Erythroblast (primary cell): Measurements from ENCODE around the gene DNAH10.

Experiments used
- GATA1 ChIP-seq: IDR thresholded peaks from 2 replicates; pipeline ENCODE4 v1.6.1; 2011; ENCODE audit warnings: low read depth, mild to moderate bottlenecking, control low read depth, low read length, moderate library complexity
- POLR2A ChIP-seq: IDR thresholded peaks from 2 replicates; pipeline ENCODE4 v1.6.1; 2011; ENCODE audit warnings: mild to moderate bottlenecking, low read length

GRCh38 chr12:123843912-123844748 lies 82.0 kb downstream of the DNAH10 start:
- TF ChIP-seq POLR2A, result no peak
- TF ChIP-seq GATA1, result no peak
